Esophagus squamous epithelium (tissue), 5 donors: ENCODE results near the gene SEC61A1. TPM values are rescaled to one million over a fixed set of nuclear protein-coding genes. Genes with fewer than 3 reads are reported as not detected.

Experiments used
- DNase-seq: peaks from one replicate; lab custom pipeline; 2025; lab: John Stamatoyannopoulos, UW
- H3K27ac ChIP-seq, 4 donors: fragments of 200-600 bp; sonication (generic); one replicate each; pipeline ENCODE4 v1.5.1; 2016 to 2019; ENCODE audit warnings: mild to moderate bottlenecking in 1 of 4
- H3K27me3 ChIP-seq, 4 donors: fragments of 200-600 bp; sonication (generic); 1 replicate in 3 of 4; 2 replicates in 1 of 4; pipeline versions ENCODE4 v1.5.1 to v1.6.0; 2017 to 2021; ENCODE audit warnings: antibody characterized with exemption in 1 of 4
- H3K36me3 ChIP-seq, 3 donors: fragments of 200-600 bp; sonication (generic); one replicate each; pipeline ENCODE4 v1.5.1; 2016 to 2019
- H3K4me1 ChIP-seq, 3 donors: fragments of 200-600 bp; sonication (generic); one replicate each; pipeline ENCODE4 v1.5.1; 2017 to 2019
- H3K4me3 ChIP-seq, 4 donors: fragments of 200-600 bp; sonication (generic); 1 replicate in 3 of 4; 2 replicates in 1 of 4; pipeline ENCODE4 v1.5.1; 2016 to 2019; ENCODE audit warnings: mild to moderate bottlenecking in 2 of 4, moderate library complexity in 1 of 4
- H3K9me3 ChIP-seq, 3 donors: fragments of 200-600 bp; sonication (generic); one replicate each; pipeline ENCODE4 v1.5.1; 2016 to 2019
- POLR2A ChIP-seq, 4 donors: fragments of 450-650 bp; IDR thresholded peaks; one replicate each; pipeline ENCODE4 v1.6.1; 2017; ENCODE audit warnings: antibody characterized with exemption in 4 of 4, mild to moderate bottlenecking in 4 of 4, moderate library complexity in 3 of 4
- WGBS, 2 donors: methylation state at CpG; one replicate each; pipeline ENCODE4 v1.1.5; 2018; 5-methylcytosine and 5-hydroxymethylcytosine counted together
- intact Hi-C: fragments of 100-400 bp; cut with DNase I; formaldehyde crosslinking; loops from one replicate; pipeline ENCODE4 v1.15.0; 2022
- total RNA-seq, 4 donors: library from RNA; depleted of rRNA; stranded (reverse); fragments of >200 nt; gene quantifications; one replicate each; pipeline ENCODE4 v1.1.0, GENCODE V29; 2016
- TF ChIP-seq, protein P1 (sequence below), 6 experiments: fragments of 450-650 bp in 4 of 6; fragments of 200-600 bp in 2 of 6; sonication (generic) in 2 of 6; IDR thresholded peaks; one replicate each; pipeline ENCODE4 v1.5.1; 2016 to 2019; ENCODE audit warnings: antibody characterized with exemption in 6 of 6, mild to moderate bottlenecking in 4 of 6, moderate library complexity in 4 of 6
- donor health status: DM: yes; HTN: yes; CAD: no.

The SEC61A1 gene
- total RNA-seq, 4 donors from 2014 or later = 99.9 to 183 (median 124) TPM

DNA sequence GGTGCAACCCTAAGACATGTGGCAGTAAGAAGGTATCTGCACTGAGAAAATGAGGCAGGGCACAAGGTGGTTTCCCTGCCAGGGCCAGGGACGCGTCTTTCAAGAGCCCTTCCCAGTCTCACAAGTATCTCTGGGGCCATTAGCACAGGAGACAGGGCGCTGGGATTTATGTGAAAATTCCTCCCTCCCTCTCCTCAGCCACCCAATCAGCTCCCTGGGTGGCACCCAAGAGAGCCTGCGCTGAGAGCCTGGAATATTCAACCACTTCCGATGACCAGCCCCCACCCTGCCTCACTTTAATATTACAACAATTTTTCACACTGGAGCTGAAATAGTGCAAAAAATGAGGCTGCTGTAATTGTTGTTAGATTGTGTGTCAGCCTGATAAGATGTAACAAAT, 26.1 kb downstream of the SEC61A1 start:
- no peak for TF ChIP-seq POLR2A (IDR thresholded peaks at IDR 0.05)
- TF ChIP-seq, protein P1, sequence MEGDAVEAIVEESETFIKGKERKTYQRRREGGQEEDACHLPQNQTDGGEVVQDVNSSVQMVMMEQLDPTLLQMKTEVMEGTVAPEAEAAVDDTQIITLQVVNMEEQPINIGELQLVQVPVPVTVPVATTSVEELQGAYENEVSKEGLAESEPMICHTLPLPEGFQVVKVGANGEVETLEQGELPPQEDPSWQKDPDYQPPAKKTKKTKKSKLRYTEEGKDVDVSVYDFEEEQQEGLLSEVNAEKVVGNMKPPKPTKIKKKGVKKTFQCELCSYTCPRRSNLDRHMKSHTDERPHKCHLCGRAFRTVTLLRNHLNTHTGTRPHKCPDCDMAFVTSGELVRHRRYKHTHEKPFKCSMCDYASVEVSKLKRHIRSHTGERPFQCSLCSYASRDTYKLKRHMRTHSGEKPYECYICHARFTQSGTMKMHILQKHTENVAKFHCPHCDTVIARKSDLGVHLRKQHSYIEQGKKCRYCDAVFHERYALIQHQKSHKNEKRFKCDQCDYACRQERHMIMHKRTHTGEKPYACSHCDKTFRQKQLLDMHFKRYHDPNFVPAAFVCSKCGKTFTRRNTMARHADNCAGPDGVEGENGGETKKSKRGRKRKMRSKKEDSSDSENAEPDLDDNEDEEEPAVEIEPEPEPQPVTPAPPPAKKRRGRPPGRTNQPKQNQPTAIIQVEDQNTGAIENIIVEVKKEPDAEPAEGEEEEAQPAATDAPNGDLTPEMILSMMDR (IDR thresholded peaks at IDR 0.05) = no peak
- H3K27me3 ChIP-seq = no peaks in the 10 kb centered on the region
- H3K4me3 ChIP-seq = no peak overlapping the region
- H3K27ac ChIP-seq = no peak overlapping the region
- H3K4me1 ChIP-seq = peaks cover 18 to 47% (median 22%) of the 10 kb centered on the region in 3 donors
- no peaks in the 10 kb centered on the region for H3K9me3 ChIP-seq
- WGBS, 2 donors = 76 to 89% methylated on average over 2 to 5 of the region's 5 CpGs
- intact Hi-C loops = no loop called here
- DNase-seq = no peak
- H3K36me3 ChIP-seq = peaks cover 0 to 55% (median 8%) of the 10 kb centered on the region in 3 donors

DNA sequence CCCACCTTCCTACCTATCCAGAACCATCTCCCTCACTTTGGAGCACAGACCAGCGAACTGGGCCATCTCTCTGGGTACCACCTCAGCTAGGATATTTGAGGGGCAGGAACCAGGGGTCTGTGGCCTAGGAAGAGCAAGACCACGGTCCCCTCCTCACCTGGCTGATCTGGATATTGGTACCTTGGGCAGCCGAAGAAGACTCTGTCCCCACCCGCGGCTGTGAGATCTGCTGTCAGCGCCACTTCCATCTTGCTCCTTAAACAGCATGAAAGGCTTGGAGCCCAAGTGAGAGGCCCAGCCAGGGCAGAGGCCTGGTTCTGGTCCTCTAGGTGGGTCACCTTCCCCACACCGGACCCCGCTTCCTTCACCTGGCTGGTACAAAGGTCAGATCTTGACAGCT, 26.6 kb downstream of the SEC61A1 start:
- Histone ChIP-seq H3K9me3 (no peaks in the 10 kb centered on the region), H3K27me3 (no peaks in the 10 kb centered on the region), H3K4me3 (no peak overlapping the region), H3K36me3 (peaks cover 0 to 56% (median 8%) of the 10 kb centered on the region in 3 donors), H3K27ac (no peak overlapping the region), H3K4me1 (peaks cover 18 to 50% (median 24%) of the 10 kb centered on the region in 3 donors)
- TF ChIP-seq POLR2A (IDR thresholded peaks at IDR 0.05) = no peak
- TF ChIP-seq, protein P1 (IDR thresholded peaks at IDR 0.05) = no peak
- DNase-seq = no peak
- intact Hi-C loops = no loop called here
- WGBS, 2 donors = 71 to 98% methylated on average over 2 to 4 of the region's 8 CpGs

DNA sequence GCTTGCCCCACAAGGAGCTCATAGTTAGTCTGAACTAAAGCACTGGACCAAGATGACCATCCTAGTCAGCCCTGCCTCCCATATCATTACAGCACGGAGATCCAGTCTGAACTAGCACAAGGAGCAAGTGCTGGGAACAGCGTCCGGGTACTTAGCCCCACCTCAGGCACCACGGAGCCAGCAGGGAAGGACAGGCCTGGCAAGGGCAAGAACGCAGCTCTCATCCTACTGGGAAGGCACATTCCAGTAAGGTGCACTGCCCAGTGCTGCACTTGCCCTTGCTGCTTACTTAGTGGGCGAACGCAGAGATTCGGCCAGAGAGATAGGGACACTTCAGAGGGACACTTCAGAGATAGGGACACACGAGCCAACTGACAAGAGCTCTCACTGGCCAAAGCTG, 27.6 kb downstream of the SEC61A1 start:
- DNase-seq = no peak
- intact Hi-C loops = no loop called here
- Histone ChIP-seq H3K9me3 (no peaks in the 10 kb centered on the region), H3K27ac (no peak overlapping the region), H3K36me3 (peaks cover 0 to 65% (median 8%) of the 10 kb centered on the region in 3 donors), H3K4me3 (no peak overlapping the region), H3K4me1 (peaks cover 18 to 48% (median 22%) of the 10 kb centered on the region in 3 donors), H3K27me3 (no peaks in the 10 kb centered on the region)
- TF ChIP-seq, protein P1 (IDR thresholded peaks at IDR 0.05) = no peak
- TF ChIP-seq POLR2A (IDR thresholded peaks at IDR 0.05) = no peak
- WGBS, 2 donors = 79 to 90% methylated on average over 4 to 5 of the region's 9 CpGs

DNA sequence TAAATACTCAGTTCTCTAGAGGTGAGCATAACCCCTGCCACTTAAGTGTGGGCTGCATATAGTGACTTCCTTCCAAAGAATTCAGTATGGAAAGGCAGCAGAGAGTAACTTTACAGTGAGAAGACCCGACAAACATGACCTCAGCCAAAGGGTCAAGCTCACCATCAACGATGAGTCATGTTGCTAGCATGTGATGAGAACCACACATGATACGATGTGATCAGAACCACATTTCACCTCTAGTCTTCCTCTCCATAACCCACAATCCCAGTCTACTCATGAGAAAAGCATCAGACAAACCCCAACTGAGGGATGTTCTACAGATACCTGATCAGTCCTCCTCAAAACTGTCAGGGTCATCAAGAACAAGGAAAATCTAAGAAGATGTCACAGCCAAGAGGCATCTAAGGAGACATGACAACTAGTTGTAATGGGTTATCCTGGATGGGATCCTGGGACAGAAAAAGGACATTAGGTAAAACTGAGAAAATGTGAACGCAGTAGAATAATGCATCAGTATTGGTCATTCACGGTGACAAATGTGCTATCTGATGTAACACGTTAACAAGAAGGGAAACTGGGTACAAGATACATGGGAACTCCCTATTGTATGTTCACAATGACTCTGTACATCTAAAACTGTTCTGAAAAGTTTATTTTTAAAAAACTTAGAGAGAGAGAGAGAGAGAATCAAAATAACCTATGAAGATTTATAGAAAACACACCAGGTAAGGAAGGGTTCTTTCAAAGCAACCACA, 28.3 kb downstream of the SEC61A1 start:
- DNase-seq = no peak
- peaks cover 0 to 72% (median 8%) of the 10 kb centered on the region in 3 donors for H3K36me3 ChIP-seq

DNA sequence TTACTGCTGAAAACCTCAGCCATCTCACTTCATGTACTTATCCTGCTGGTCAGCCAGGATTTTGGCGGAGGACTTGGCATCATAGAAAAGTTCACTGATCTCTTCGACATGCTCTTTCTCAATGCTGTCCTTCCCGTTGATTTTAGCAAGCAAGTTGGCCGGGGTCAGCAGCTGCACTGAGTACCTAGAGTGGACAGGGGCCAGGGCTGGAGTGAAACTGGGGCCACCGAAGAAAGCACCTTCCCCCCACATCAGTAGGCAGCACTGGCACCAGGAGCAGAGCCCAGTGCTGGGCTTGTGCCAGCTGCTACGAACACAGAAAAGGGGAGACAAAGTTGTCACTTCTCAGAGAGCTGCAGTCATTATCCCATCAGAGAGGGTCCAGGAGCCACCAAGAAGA, 29.0 kb downstream of the SEC61A1 start:
- Histone ChIP-seq H3K9me3 (no peaks in the 10 kb centered on the region), H3K4me1 (peaks cover 10 to 38% (median 11%) of the 10 kb centered on the region in 3 donors), H3K27me3 (no peaks in the 10 kb centered on the region), H3K36me3 (peaks cover 0 to 79% (median 8%) of the 10 kb centered on the region in 3 donors), H3K27ac (no peak overlapping the region), H3K4me3 (no peak overlapping the region)
- 57 to 71% methylated on average over 1 to 2 of the region's 6 CpGs for WGBS, 2 donors
- no peak for TF ChIP-seq POLR2A (IDR thresholded peaks at IDR 0.05)
- TF ChIP-seq, protein P1 (IDR thresholded peaks at IDR 0.05) = no peak
- intact Hi-C loops = no loop called here
- DNase-seq = no peak

More for the DNA sequence above, 28.3 kb downstream of the SEC61A1 start:
- peaks cover 16 to 45% (median 18%) of the 10 kb centered on the region in 3 donors for H3K4me1 ChIP-seq
- 64 to 71% methylated on average over 6 of the region's 6 CpGs for WGBS, 2 donors
- no peak overlapping the region for H3K4me3 ChIP-seq
- no peak for TF ChIP-seq POLR2A (IDR thresholded peaks at IDR 0.05)
- TF ChIP-seq, protein P1 (IDR thresholded peaks at IDR 0.05) = no peak
- H3K9me3 ChIP-seq = no peaks in the 10 kb centered on the region
- no peaks in the 10 kb centered on the region for H3K27me3 ChIP-seq
- intact Hi-C loops = no loop called here
- no peak overlapping the region for H3K27ac ChIP-seq
